CD4-positive, CD25-positive, alpha-beta regulatory T cell (primary cell): ENCODE results near the gene ZNF302. TPM values are rescaled to one million over a fixed set of nuclear protein-coding genes. Genes with fewer than 3 reads are reported as not detected.

Source experiments
- ATAC-seq, 2 donors: fragments of 150-1000 bp; cut with Tn5 transposase; one replicate each; pipeline ENCODE4 v1.10.0; 2021; ENCODE audit warnings: low read depth in 2 of 2, moderate number of reproducible peaks in 2 of 2, moderate library complexity in 1 of 2
- DNase-seq, 3 donors: peaks; one replicate each; pipeline versions ENCODE4 v3.0.0 to v3.0.0-alpha.2; 2012 to 2022; ENCODE audit warnings: mixed read lengths in 1 of 3
- H3K27ac ChIP-seq: one replicate; pipeline ENCODE4 v1.7.0; 2013; ENCODE audit warnings: mild to moderate bottlenecking, low read length; ENCODE audit not compliant: insufficient read depth, poor library complexity, severe bottlenecking
- H3K27me3 ChIP-seq: one replicate; pipeline ENCODE4 v1.7.0; 2013; ENCODE audit warnings: low read length; ENCODE audit not compliant: control insufficient read depth, insufficient read depth
- H3K36me3 ChIP-seq: one replicate; pipeline ENCODE4 v1.7.0; 2013; ENCODE audit warnings: mild to moderate bottlenecking, low read length, moderate library complexity; ENCODE audit not compliant: control insufficient read depth, insufficient read depth
- H3K4me1 ChIP-seq: 2 replicates; pipeline ENCODE4 v1.7.0; 2013; ENCODE audit warnings: mild to moderate bottlenecking, low read length; ENCODE audit not compliant: insufficient read depth, control insufficient read depth, poor library complexity, severe bottlenecking
- H3K4me3 ChIP-seq: one replicate; pipeline ENCODE4 v1.7.0; 2013; ENCODE audit warnings: low read depth, mild to moderate bottlenecking, low read length, moderate library complexity
- H3K9me3 ChIP-seq, 2 experiments: 1 replicate in 1 of 2; 2 replicates in 1 of 2; pipeline ENCODE4 v1.7.0; 2013; ENCODE audit warnings: low read length in 2 of 2, mild to moderate bottlenecking in 1 of 2, moderate library complexity in 1 of 2; ENCODE audit not compliant: control insufficient read depth in 2 of 2
- H3K27ac Mint-ChIP-seq, 3 donors: one replicate each; pipeline ENCODE4 v1.8.0; 2020 to 2022; ENCODE audit warnings: mild to moderate bottlenecking in 3 of 3, mixed read lengths in 3 of 3, moderate library complexity in 2 of 3
- H3K27me3 Mint-ChIP-seq: one replicate; pipeline ENCODE4 v1.8.0; 2022; ENCODE audit warnings: mild to moderate bottlenecking, mixed read lengths
- H3K36me3 Mint-ChIP-seq: one replicate; pipeline ENCODE4 v1.8.0; 2020; ENCODE audit warnings: mixed read lengths
- H3K4me1 Mint-ChIP-seq, 4 donors: one replicate each; pipeline ENCODE4 v1.8.0; 2020 to 2022; ENCODE audit warnings: mixed read lengths in 4 of 4, mild to moderate bottlenecking in 1 of 4
- H3K4me3 Mint-ChIP-seq, 4 donors: one replicate each; pipeline ENCODE4 v1.8.0; 2020 to 2022; ENCODE audit warnings: mild to moderate bottlenecking in 4 of 4, mixed read lengths in 4 of 4, moderate library complexity in 3 of 4
- H3K9me3 Mint-ChIP-seq, 7 donors: one replicate each; pipeline ENCODE4 v1.8.0; 2020 to 2022; ENCODE audit warnings: mixed read lengths in 7 of 7, mild to moderate bottlenecking in 3 of 7, moderate library complexity in 2 of 7
- polyA plus RNA-seq, 4 donors: library from polyadenylated mRNA; unstranded; fragments of 300-500 nt; fragmentation: Illumina TruSeq; gene quantifications; one replicate each; pipeline ENCODE4 v1.2.3, GENCODE V29; 2021
- total RNA-seq: library from RNA; stranded (reverse); gene quantifications from one replicate; pipeline ENCODE4 v1.2.3, GENCODE V29; 2022

Gene ZNF302
- total and polyA plus RNA-seq, 5 donors from 2014 or later: 13.9 to 24.3 (median 14.6) TPM

- Mint-ChIP-seq H3K4me1 (peaks cover 3 to 24% (median 10%) of the 10 kb centered on the region in 4 donors), H3K27ac (no peak overlapping the region), H3K9me3 (peaks cover 0 to 14% (median 4%) of the 10 kb centered on the region in 7 donors), H3K36me3 (no peaks in the 10 kb centered on the region), H3K27me3 (peaks cover 28% of the 10 kb centered on the region), H3K4me3 (no peak overlapping the region)
- H3K4me1 ChIP-seq: peaks cover 13% of the 10 kb centered on the region
- no peak for DNase-seq
- no peaks in the 10 kb centered on the region for H3K9me3 ChIP-seq
- H3K36me3 ChIP-seq: no peaks in the 10 kb centered on the region
- ATAC-seq: no peak
- H3K4me3 ChIP-seq: no peak overlapping the region
- no peak overlapping the region for H3K27ac ChIP-seq
- peaks cover 6% of the 10 kb centered on the region for H3K27me3 ChIP-seq
Observed at GRCh38 chr19:34673590-34673989, 3.9 kb upstream of the ZNF302 start.

- no peak for DNase-seq
- H3K36me3 Mint-ChIP-seq: peaks cover 13% of the 10 kb centered on the region
- H3K4me3 Mint-ChIP-seq: peak overlapping the region in 2 of 4 donors; percentile 42 to 54
Observed at GRCh38 chr19:34675250-34675649, 2.2 kb upstream of the ZNF302 start.

GRCh38 chr19:34675919-34676318 lies 1.6 kb upstream of the ZNF302 start:
- Histone ChIP-seq H3K27me3 (peaks cover 6% of the 10 kb centered on the region), H3K4me3 (no peak overlapping the region), H3K9me3 (peaks cover 6 to 11% of the 10 kb centered on the region in 2 experiments), H3K27ac (no peak overlapping the region), H3K4me1 (peaks cover 17% of the 10 kb centered on the region), H3K36me3 (peaks cover 15% of the 10 kb centered on the region)
- DNase-seq (no peak), ATAC-seq (no peak)
- Mint-ChIP-seq H3K27ac (no peak overlapping the region), H3K27me3 (peaks cover 24% of the 10 kb centered on the region), H3K36me3 (peaks cover 19% of the 10 kb centered on the region), H3K4me3 (peak overlapping the region in 3 of 4 donors; percentile 11 to 98 (median 93)), H3K9me3 (peaks cover 4 to 22% (median 13%) of the 10 kb centered on the region in 7 donors), H3K4me1 (peaks cover 8 to 44% (median 23%) of the 10 kb centered on the region in 4 donors)

More at GRCh38 chr19:34675250-34675649, 2.2 kb upstream of the ZNF302 start:
- Mint-ChIP-seq H3K4me1 (peaks cover 8 to 40% (median 22%) of the 10 kb centered on the region in 4 donors), H3K27ac (no peak overlapping the region), H3K27me3 (peaks cover 28% of the 10 kb centered on the region), H3K9me3 (peaks cover 4 to 16% (median 8%) of the 10 kb centered on the region in 7 donors)
- no peak overlapping the region for H3K4me3 ChIP-seq
- no peak overlapping the region for H3K27ac ChIP-seq
- H3K27me3 ChIP-seq: peaks cover 6% of the 10 kb centered on the region
- H3K36me3 ChIP-seq: peaks cover 9% of the 10 kb centered on the region
- ATAC-seq: no peak
- H3K4me1 ChIP-seq: peaks cover 17% of the 10 kb centered on the region
- H3K9me3 ChIP-seq: peaks cover 2 to 5% of the 10 kb centered on the region in 2 experiments

DNA sequence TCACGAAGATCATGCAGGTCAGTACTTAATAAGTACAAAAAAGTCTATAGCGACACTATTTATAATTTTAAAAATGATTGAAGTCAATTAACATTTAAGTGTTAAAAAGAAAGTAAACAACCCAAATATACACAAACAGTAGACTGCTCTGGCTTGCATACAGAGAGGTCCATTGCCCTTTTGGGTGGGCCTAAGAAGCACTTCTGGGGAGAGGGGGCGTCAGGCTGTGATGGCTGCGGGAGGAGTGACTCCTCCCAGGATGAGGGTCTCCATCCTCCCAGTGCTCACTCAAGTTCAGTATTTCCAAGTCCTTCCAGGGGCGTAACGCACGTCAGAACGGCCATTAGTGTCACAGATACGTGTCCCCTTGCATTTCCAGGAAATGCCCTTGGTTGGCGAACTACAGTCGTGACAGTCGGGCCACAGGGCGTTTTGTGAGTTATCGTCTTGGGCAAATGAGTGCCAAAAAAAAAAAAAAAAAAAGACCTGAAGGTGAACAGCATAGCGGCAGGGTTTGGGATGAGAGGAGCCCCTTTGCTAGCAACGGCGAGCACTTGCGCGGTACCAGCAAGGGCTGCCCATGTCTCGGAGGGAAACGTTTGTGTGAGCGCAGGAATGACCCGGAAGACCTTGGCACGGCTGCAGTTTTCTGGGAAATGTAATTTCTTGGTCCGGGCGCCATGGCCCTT lies 637 bp upstream of the ZNF302 start, which contains the start of gene SCGB2B2:
TSS of gene SCGB2B2 (minus strand) at position 463 of the 689 bp plus-strand sequence. CDS start 82,596 bp downstream, outside the sequence.
- Histone ChIP-seq H3K4me1 (peaks cover 17% of the 10 kb centered on the region), H3K36me3 (peaks cover 25% of the 10 kb centered on the region), H3K4me3 (peak within 1 kb of the TSS; percentile 89), H3K27me3 (peaks cover 6% of the 10 kb centered on the region), H3K27ac (peak within 1 kb of the TSS; percentile 83), H3K9me3 (peaks cover 15 to 18% of the 10 kb centered on the region in 2 experiments)
- Mint-ChIP-seq H3K4me3 (peak within 1 kb of the TSS; percentile 93 to 99 (median 97)), H3K27me3 (peaks cover 23% of the 10 kb centered on the region), H3K9me3 (peaks cover 4 to 28% (median 14%) of the 10 kb centered on the region in 7 donors), H3K27ac (peak within 1 kb of the TSS; percentile 96 to 100 (median 97)), H3K4me1 (peaks cover 8 to 44% (median 23%) of the 10 kb centered on the region in 4 donors), H3K36me3 (peaks cover 26% of the 10 kb centered on the region)
- peak; percentile 71 to 73 for ATAC-seq
- peak in 2 of 3 donors; percentile 68 to 94 for DNase-seq

DNA sequence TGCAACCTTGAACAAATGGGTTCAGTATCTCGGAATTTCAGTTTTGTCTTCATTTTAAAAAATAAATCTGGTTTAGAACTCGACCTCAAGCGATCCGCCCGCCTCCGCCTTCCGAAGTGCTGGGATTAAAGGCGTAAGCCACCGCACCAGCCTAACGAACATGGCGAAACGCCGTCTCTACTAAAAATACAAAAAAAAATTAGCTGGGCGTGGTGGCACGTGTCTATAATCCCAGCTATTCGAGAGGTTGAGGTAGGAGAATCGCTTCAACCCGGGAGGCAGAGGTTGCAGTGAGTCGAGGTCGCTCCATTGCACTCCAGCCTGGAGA lies 571 bp downstream of the ZNF302 start:
- H3K27me3 ChIP-seq: peaks cover 6% of the 10 kb centered on the region
- peak overlapping the region; percentile 78 for H3K4me3 ChIP-seq
- peaks cover 17% of the 10 kb centered on the region for H3K4me1 ChIP-seq
- Mint-ChIP-seq H3K27ac (peak overlapping the region; percentile 93 to 100 (median 96)), H3K9me3 (peaks cover 0 to 35% (median 19%) of the 10 kb centered on the region in 7 donors), H3K27me3 (peaks cover 20% of the 10 kb centered on the region), H3K4me1 (peaks cover 8 to 44% (median 23%) of the 10 kb centered on the region in 4 donors), H3K36me3 (peaks cover 35% of the 10 kb centered on the region), H3K4me3 (peak overlapping the region; percentile 93 to 99 (median 97))
- DNase-seq (no peak), ATAC-seq (no peak)
- peaks cover 25 to 30% of the 10 kb centered on the region in 2 experiments for H3K9me3 ChIP-seq
- peaks cover 37% of the 10 kb centered on the region for H3K36me3 ChIP-seq
- peak overlapping the region; percentile 83 for H3K27ac ChIP-seq

DNA sequence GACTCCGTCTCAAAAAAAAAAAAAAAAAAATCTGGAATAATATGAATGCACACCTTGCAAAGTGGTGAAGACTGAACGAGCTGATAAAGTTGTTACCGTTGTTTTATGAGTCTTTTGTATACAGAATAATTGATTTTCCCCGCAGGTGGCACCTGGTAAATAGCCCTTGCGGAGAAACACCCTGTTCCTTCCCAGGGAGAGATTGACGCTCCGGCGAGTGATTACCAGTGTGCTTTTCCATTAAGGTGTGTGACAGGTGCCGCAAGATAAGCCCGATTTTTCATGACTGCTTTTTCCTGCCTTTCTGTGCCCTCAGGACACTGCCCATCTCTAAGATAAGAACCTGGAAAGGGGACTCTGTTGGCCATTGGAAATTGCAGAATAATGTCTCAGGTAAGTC lies 943 bp downstream of the ZNF302 start:
- H3K9me3 ChIP-seq: peaks cover 29 to 34% of the 10 kb centered on the region in 2 experiments
- ATAC-seq: no peak
- no peak overlapping the region for H3K27ac ChIP-seq
- Mint-ChIP-seq H3K27me3 (peaks cover 16% of the 10 kb centered on the region), H3K9me3 (peaks cover 0 to 38% (median 19%) of the 10 kb centered on the region in 7 donors), H3K4me3 (peak overlapping the region; percentile 93 to 99 (median 97)), H3K27ac (peak overlapping the region in 1 of 3 donors; percentile 96), H3K36me3 (peaks cover 37% of the 10 kb centered on the region), H3K4me1 (peaks cover 8 to 44% (median 23%) of the 10 kb centered on the region in 4 donors)
- H3K4me1 ChIP-seq: peaks cover 17% of the 10 kb centered on the region
- H3K27me3 ChIP-seq: peaks cover 4% of the 10 kb centered on the region
- peaks cover 40% of the 10 kb centered on the region for H3K36me3 ChIP-seq
- H3K4me3 ChIP-seq: peak overlapping the region; percentile 78
- no peak for DNase-seq

DNA sequence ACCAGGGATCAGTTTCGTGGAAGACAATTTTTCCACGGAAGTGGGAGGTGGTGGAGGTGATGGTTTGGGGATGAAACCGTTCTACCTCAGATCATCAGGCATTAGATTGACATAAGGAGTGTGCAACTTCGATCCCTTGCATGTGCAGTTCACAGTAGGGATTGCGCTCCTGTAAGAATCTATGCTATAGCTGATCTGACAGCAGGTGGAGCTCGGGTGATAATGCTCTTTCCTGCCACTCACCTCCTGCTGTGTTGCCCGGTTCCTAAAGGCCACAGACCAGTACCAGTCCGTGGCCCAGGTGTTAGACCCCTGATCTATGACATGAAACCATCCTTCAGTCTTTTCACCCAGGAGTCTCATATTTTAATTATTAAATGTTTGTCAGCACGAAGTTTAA lies 4.0 kb downstream of the ZNF302 start:
- Histone ChIP-seq H3K27me3 (no peaks in the 10 kb centered on the region), H3K27ac (no peak overlapping the region), H3K36me3 (peaks cover 55% of the 10 kb centered on the region), H3K4me1 (peaks cover 16% of the 10 kb centered on the region), H3K4me3 (no peak overlapping the region), H3K9me3 (peaks cover 58 to 64% of the 10 kb centered on the region in 2 experiments)
- DNase-seq: no peak
- Mint-ChIP-seq H3K9me3 (peaks cover 2 to 63% (median 33%) of the 10 kb centered on the region in 7 donors), H3K4me3 (no peak overlapping the region), H3K4me1 (peaks cover 10 to 38% (median 21%) of the 10 kb centered on the region in 4 donors), H3K36me3 (peaks cover 53% of the 10 kb centered on the region), H3K27me3 (no peaks in the 10 kb centered on the region), H3K27ac (no peak overlapping the region)
- no peak for ATAC-seq
